CD4-positive, alpha-beta T cell treated with Interferon alpha-2 for 1 hour (primary cell): ENCODE results near the gene PHACTR4.
"Not testable (repeated sequence)": the region's sequence is repeated elsewhere in the genome, so short reads cannot be mapped to it uniquely, and the experiment has no call there.

Experiments used
- DNase-seq, 2 donors: peaks; one replicate each; pipeline ENCODE4 v3.0.0-alpha.2; 2020 to 2022

The PHACTR4 gene

GRCh38 chr1:28535180-28535579 lies 165.6 kb downstream of the PHACTR4 start:
- DNase-seq = no peak

DNA sequence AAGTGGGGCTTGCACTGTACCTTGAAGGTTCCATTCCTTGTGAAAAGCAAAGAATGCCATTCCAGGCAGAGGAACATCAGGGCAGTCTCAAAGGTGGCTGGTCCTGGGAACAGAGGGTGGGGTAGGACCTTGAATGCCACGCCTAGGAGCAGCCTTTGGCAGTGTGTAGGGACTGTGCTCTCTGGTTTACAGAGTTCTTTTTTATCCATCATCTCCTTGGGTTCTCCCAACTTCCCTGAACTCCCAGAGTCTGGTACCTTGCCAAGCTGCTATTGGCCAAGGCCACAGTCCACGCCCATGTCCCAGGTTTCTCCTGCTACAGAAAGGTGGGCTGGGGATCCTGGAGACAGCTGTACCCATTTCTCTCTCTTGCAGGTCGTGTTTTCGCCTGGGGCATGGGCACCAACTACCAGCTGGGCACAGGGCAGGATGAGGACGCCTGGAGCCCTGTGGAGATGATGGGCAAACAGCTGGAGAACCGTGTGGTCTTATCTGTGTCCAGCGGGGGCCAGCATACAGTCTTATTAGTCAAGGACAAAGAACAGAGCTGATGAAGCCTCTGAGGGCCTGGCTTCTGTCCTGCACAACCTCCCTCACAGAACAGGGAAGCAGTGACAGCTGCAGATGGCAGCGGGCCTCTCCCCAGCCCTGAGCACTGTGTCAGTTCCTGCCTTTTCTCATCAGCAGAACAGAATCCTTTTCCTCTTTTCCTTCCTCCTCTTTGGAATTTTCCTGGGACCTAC lies 168.1 kb downstream of the PHACTR4 start:
- DNase-seq = no peak

- DNase-seq = no peak
These were observed 168.7 kb downstream of the PHACTR4 start for GRCh38 chr1:28538286-28538685.

DNA sequence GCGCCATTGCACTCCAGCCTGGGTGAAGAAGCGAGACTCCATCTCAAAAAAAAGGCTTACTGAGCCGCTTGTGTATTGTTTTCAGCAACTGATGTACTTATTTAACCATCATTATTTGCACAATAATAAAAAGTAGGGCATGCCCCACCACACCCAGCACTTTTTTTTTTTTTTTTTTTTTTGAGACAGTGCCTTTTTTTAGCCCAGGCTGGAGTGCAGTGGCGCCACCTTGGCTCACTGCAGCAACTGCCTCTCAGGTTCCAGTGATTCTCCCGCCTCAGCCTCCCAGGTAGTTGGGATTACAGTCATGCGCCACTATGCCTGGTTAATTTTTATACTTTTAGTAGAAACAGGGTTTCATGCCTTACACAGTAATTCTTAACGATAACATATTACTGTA lies 171.1 kb downstream of the PHACTR4 start:
- DNase-seq = no peak

GRCh38 chr1:28541414-28542015 lies 172.0 kb downstream of the PHACTR4 start:
- not testable (repeated sequence) for DNase-seq

DNA sequence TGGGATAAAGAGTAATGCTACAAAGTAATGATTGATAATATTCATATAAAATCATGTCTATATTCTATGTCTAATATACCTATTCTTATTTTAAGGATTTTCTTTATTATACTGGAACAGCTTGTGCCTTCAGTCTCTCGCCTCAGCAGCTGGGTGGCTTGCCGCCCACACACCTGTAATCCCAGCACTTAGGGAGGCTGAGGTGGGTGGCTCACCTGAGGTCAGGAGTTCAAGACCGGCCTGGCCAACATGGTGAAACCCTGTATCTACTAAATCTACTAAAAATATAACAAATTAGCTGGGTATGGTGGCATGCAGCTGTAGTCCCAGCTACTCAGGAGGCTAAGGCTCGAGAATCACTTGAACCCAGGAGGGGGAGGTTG lies 175.7 kb downstream of the PHACTR4 start:
- no peak for DNase-seq

- no peak for DNase-seq
These were observed 178.8 kb downstream of the PHACTR4 start for GRCh38 chr1:28548318-28548717.
